ENCODE measurements around the gene ZNF22.
"Not testable (repeated sequence)": the region's sequence is repeated elsewhere in the genome, so short reads cannot be mapped to it uniquely, and the experiment has no call there.

The ZNF22 gene

DNA sequence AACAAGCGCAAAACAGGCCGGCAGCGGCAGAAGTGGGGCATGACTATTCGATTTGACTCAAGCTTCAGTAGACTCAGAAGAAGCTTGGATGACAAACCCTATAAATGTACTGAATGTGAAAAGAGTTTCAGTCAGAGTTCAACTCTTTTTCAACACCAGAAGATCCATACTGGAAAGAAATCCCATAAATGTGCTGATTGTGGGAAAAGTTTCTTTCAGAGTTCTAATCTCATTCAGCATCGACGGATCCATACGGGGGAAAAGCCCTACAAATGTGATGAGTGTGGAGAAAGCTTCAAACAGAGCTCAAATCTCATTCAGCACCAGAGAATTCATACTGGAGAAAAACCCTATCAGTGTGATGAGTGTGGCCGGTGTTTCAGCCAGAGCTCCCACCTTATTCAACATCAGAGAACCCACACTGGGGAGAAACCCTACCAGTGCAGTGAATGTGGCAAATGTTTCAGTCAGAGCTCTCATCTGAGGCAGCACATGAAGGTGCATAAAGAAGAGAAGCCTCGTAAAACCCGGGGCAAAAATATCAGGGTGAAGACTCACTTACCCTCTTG lies 2.8 kb downstream of the ZNF22 start:
- H3K27me3 ChIP-seq (ENCODE audit: insufficient read depth, low read length) = no peaks in the 10 kb centered on the region
- H3K27ac ChIP-seq (ENCODE audit: low read depth, low read length) = no peak overlapping the region
- H3K36me3 ChIP-seq (ENCODE audit: insufficient read depth, low read length) = peaks cover 22% of the 10 kb centered on the region
- peaks cover 27% of the 10 kb centered on the region for H3K4me1 ChIP-seq (ENCODE audit: control insufficient read depth, insufficient read depth, low read length, unreplicated experiment)
- H3K79me2 ChIP-seq (ENCODE audit: control insufficient read depth, insufficient read depth, low read length, unreplicated experiment) = peaks cover 32% of the 10 kb centered on the region
- H2AFZ ChIP-seq (ENCODE audit: low read length, unreplicated experiment) = no peak overlapping the region
- H3K4me3 ChIP-seq (ENCODE audit: low read depth, low read length) = no peak overlapping the region

DNA sequence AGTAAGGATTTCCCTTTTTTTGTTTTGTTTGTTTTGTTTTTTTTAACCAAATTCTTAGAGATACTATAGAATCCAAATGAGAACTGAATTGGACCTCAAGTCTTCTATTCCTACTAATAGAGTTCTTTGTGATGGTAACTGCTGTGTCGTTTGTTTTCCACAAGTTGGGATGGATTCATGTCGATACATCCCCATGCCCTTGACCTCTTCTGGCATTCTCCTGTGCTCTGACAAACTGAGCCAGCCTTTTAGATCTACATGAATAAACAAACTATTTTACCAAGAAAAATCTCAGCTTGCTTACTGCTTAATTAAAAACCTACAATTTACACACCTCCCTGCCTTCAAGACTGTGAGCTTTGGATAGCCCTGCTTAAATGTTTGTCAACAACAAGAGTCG lies 3.9 kb downstream of the ZNF22 start:
- no peaks in the 10 kb centered on the region for H3K27me3 ChIP-seq (ENCODE audit: insufficient read depth, low read length)
- peaks cover 18% of the 10 kb centered on the region for H3K4me1 ChIP-seq (ENCODE audit: control insufficient read depth, insufficient read depth, low read length, unreplicated experiment)
- peaks cover 32% of the 10 kb centered on the region for H3K79me2 ChIP-seq (ENCODE audit: control insufficient read depth, insufficient read depth, low read length, unreplicated experiment)
- no peak overlapping the region for H2AFZ ChIP-seq (ENCODE audit: low read length, unreplicated experiment)
- peaks cover 22% of the 10 kb centered on the region for H3K36me3 ChIP-seq (ENCODE audit: insufficient read depth, low read length)
- no peak overlapping the region for H3K27ac ChIP-seq (ENCODE audit: low read depth, low read length)
- H3K4me3 ChIP-seq (ENCODE audit: low read depth, low read length) = no peak overlapping the region

DNA sequence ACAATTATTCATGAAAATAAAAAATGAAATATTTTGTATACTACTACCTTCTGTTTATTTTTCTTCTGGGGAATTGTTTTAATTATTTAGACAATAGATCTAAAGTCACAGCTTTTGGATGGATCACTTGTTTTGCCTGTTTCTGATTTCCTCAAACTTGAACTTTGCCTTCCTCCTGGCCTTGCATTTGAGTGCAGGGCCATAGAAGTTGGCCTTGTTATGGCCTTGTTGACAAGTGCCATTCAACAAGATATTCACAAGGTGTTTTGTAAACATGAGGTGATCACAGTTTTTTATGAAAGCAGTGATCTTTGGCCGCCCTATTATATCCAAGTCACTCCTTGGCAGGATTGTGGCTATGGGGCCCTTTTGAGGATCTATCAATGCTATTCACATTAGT lies 4.6 kb downstream of the ZNF22 start:
- Histone ChIP-seq H3K4me1 (ENCODE audit: control insufficient read depth, insufficient read depth, low read length, unreplicated experiment) (peaks cover 14% of the 10 kb centered on the region), H3K27ac (ENCODE audit: low read depth, low read length) (no peak overlapping the region), H3K27me3 (ENCODE audit: insufficient read depth, low read length) (no peaks in the 10 kb centered on the region), H3K79me2 (ENCODE audit: control insufficient read depth, insufficient read depth, low read length, unreplicated experiment) (peaks cover 32% of the 10 kb centered on the region), H2AFZ (ENCODE audit: low read length, unreplicated experiment) (no peak overlapping the region), H3K36me3 (ENCODE audit: insufficient read depth, low read length) (peaks cover 22% of the 10 kb centered on the region), H3K4me3 (ENCODE audit: low read depth, low read length) (no peak overlapping the region)

DNA sequence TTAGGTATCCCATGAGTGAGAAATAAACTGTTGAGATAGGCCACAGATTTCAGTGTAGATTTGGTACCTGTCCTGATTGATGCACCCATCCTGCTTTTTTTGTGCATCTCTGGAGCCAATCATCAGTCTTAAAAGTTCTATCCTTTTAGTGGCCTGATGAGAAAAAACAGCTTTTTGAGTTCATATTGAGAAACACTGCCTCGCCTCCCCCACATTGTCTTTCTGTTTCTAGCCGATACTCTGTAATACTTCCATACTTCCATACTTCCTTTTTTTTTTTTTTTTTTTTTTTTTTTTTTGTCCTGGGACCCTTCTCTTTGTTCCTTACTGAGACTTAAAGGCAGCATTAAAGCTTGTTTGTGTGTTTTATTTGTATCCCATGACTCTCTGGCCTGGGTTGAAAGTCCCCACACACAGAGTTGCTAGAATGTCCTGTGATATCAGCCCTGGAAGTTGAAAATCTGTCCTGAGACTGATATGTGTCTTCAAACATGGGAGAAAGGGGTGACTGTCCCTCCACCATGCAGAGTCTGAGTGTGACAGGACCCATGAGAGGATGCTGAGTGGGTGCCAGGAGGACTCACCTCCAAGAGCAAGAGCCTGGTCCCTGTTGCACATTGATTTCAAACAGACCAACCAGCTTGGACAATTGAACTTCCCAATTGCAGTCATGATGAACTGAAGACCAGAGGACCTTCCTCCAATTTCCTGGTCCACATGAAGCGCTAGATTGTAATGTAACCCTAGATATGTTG lies 5.7 kb downstream of the ZNF22 start:
- no peaks in the 10 kb centered on the region for H3K27me3 ChIP-seq (ENCODE audit: insufficient read depth, low read length)
- H3K4me1 ChIP-seq (ENCODE audit: control insufficient read depth, insufficient read depth, low read length, unreplicated experiment) = peaks cover 14% of the 10 kb centered on the region
- H3K79me2 ChIP-seq (ENCODE audit: control insufficient read depth, insufficient read depth, low read length, unreplicated experiment) = peaks cover 30% of the 10 kb centered on the region
- no peak overlapping the region for H3K4me3 ChIP-seq (ENCODE audit: low read depth, low read length)
- H3K27ac ChIP-seq (ENCODE audit: low read depth, low read length) = no peak overlapping the region
- no peak overlapping the region for H2AFZ ChIP-seq (ENCODE audit: low read length, unreplicated experiment)
- peaks cover 22% of the 10 kb centered on the region for H3K36me3 ChIP-seq (ENCODE audit: insufficient read depth, low read length)

DNA sequence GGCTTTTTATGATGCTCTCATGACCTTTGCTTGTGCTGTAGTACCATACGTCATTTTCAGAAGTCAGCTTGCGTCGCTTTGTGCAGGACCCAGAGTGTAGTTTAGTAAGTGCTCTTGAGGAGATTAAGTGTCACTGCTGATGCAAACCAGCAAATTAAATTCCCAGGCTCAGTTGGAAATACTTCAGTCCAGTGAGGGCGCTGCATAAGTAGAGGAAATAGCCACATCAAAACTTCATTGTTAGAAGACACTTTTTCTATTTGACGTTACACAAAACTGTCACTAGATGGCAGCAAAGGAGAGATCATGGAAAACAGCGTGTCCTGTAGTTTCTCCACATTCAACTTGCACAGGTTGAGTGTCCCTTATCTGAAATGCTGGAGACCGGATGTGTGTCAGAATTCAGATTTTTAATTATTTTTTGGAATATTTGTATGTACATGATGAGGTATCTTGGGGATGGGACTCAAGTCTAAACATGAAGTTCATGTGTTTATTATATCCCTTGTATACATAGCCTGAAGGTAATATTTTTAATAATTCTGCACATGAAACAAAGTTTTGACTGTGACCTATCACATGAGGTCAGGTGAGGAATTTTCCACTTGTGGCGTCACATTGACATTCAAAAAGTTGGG lies 7.9 kb downstream of the ZNF22 start:
- no peaks in the 10 kb centered on the region for H3K27me3 ChIP-seq (ENCODE audit: insufficient read depth, low read length)
- H3K79me2 ChIP-seq (ENCODE audit: control insufficient read depth, insufficient read depth, low read length, unreplicated experiment) = peaks cover 8% of the 10 kb centered on the region
- no peak overlapping the region for H3K27ac ChIP-seq (ENCODE audit: low read depth, low read length)
- peaks cover 13% of the 10 kb centered on the region for H3K36me3 ChIP-seq (ENCODE audit: insufficient read depth, low read length)
- peaks cover 6% of the 10 kb centered on the region for H3K4me1 ChIP-seq (ENCODE audit: control insufficient read depth, insufficient read depth, low read length, unreplicated experiment)
- H3K4me3 ChIP-seq (ENCODE audit: low read depth, low read length) = no peak overlapping the region
- no peak overlapping the region for H2AFZ ChIP-seq (ENCODE audit: low read length, unreplicated experiment)

DNA sequence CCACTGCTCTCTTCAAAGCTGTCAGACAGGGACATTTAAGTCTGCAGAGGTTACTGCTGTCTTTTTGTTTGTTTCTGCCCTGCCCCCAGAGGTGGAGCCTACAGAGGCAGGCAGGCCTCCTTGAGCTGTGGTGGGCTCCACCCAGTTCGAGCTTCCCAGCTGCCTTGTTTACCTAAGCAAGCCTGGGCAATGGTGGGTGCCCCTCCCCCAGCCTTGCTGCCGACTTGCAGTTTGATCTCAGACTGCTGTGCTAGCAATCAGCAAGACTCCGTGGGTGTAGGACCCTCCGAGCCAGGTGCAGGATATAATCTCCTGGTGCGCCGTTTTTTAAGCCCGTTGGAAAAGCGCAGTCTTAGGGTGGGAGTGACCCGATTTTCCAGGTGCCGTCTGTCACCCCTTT lies 13.8 kb downstream of the ZNF22 start:
- H3K27ac ChIP-seq (ENCODE audit: low read depth, low read length); H3K4me3 ChIP-seq (ENCODE audit: low read depth, low read length); H3K27me3 ChIP-seq (ENCODE audit: insufficient read depth, low read length); H3K4me1 ChIP-seq (ENCODE audit: control insufficient read depth, insufficient read depth, low read length, unreplicated experiment); H3K36me3 ChIP-seq (ENCODE audit: insufficient read depth, low read length); H3K79me2 ChIP-seq (ENCODE audit: control insufficient read depth, insufficient read depth, low read length, unreplicated experiment); H2AFZ ChIP-seq (ENCODE audit: low read length, unreplicated experiment): not testable (repeated sequence)

DNA sequence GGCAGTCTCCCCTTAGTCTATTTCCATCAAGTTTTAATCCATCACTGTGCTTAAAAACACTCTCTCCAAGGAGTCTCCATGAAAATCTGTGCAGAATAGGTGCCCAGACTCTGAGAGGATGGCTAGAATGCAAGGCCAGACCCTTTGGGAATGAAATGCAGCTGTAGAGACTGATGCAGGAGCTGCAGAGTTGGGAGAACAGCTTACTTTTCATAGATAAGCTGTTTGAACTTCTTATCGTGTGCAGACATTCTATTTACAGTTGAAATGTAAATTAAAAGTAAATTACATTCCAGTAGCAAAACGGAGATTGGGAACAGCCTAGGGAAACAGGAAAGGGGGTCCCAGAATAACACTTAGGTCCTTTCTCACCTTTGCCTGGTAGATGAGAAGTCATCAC lies 14.9 kb downstream of the ZNF22 start:
- no peaks in the 10 kb centered on the region for H3K4me1 ChIP-seq (ENCODE audit: control insufficient read depth, insufficient read depth, low read length, unreplicated experiment)
- H3K36me3 ChIP-seq (ENCODE audit: insufficient read depth, low read length) = no peaks in the 10 kb centered on the region
- H3K4me3 ChIP-seq (ENCODE audit: low read depth, low read length) = no peak overlapping the region
- H3K79me2 ChIP-seq (ENCODE audit: control insufficient read depth, insufficient read depth, low read length, unreplicated experiment) = no peaks in the 10 kb centered on the region
- no peaks in the 10 kb centered on the region for H3K27me3 ChIP-seq (ENCODE audit: insufficient read depth, low read length)
- no peak overlapping the region for H2AFZ ChIP-seq (ENCODE audit: low read length, unreplicated experiment)
- no peak overlapping the region for H3K27ac ChIP-seq (ENCODE audit: low read depth, low read length)

DNA sequence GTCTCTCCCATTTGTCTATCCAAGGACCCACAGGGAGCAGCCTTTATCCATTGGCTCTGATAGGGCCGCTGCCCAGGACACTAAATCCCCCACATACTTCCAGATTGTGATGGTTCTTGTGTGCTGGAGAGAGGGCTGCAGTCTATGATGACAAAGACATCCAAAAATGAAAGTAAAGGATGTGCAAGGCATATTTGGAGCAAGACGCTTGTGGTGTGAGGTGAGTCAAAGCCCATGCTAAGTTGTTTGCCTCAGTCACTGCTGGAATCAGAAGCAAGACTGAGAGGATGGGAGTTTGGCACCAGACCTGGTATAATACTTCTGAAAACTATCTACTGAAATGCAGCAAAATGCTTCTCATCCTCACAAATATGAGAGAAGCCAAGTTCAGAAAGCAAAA lies 22.7 kb downstream of the ZNF22 start:
- H3K4me3 ChIP-seq (ENCODE audit: low read depth, low read length) = no peak overlapping the region
- H3K79me2 ChIP-seq (ENCODE audit: control insufficient read depth, insufficient read depth, low read length, unreplicated experiment) = no peaks in the 10 kb centered on the region
- H3K27ac ChIP-seq (ENCODE audit: low read depth, low read length) = no peak overlapping the region
- no peaks in the 10 kb centered on the region for H3K27me3 ChIP-seq (ENCODE audit: insufficient read depth, low read length)
- H3K36me3 ChIP-seq (ENCODE audit: insufficient read depth, low read length) = no peaks in the 10 kb centered on the region
- H3K4me1 ChIP-seq (ENCODE audit: control insufficient read depth, insufficient read depth, low read length, unreplicated experiment) = no peaks in the 10 kb centered on the region
- no peak overlapping the region for H2AFZ ChIP-seq (ENCODE audit: low read length, unreplicated experiment)

DNA sequence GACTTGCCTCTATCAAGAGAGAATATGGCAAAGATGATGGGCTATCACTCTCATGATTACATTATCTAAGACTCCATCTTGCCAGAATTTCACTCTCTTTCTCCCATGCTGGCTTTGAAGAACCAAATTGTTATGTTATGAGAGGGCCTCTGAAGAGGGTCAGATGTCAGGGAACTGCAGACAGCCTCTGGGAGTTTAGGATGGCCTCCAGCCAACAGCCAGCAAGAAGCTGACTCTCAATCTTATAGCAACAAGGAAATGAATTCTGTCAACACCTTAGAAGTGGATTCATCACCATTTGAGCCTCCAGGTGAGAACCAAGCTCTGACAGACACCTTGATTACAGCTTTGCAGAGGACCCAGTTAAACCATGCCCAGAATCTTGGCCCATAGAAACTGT lies 33.6 kb downstream of the ZNF22 start:
- Histone ChIP-seq H3K4me3 (ENCODE audit: low read depth, low read length) (no peak overlapping the region), H3K36me3 (ENCODE audit: insufficient read depth, low read length) (no peaks in the 10 kb centered on the region), H3K27me3 (ENCODE audit: insufficient read depth, low read length) (no peaks in the 10 kb centered on the region), H2AFZ (ENCODE audit: low read length, unreplicated experiment) (no peak overlapping the region), H3K79me2 (ENCODE audit: control insufficient read depth, insufficient read depth, low read length, unreplicated experiment) (no peaks in the 10 kb centered on the region), H3K4me1 (ENCODE audit: control insufficient read depth, insufficient read depth, low read length, unreplicated experiment) (peaks cover 7% of the 10 kb centered on the region), H3K27ac (ENCODE audit: low read depth, low read length) (no peak overlapping the region)

DNA sequence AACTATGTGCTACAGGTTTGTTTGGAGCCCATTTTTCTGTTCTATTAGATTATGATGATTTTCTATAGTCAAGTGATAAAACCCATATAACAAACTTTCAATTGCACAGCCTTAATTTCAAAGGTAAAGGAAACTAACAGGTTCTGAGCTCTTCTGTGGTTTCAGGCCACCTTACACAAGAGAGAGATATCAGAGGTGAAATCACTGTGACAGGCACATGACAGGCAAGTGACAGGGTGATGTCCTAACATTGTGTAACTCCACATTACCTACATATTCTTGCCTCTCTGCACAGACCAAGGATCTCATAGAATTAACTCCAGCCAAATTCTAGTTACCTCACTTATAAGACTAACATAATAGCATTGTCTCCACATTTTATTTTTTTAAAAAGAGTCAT lies 35.0 kb downstream of the ZNF22 start:
- H3K4me3 ChIP-seq (ENCODE audit: low read depth, low read length) = no peak overlapping the region
- H3K79me2 ChIP-seq (ENCODE audit: control insufficient read depth, insufficient read depth, low read length, unreplicated experiment) = no peaks in the 10 kb centered on the region
- no peak overlapping the region for H3K27ac ChIP-seq (ENCODE audit: low read depth, low read length)

More for the DNA sequence above, 35.0 kb downstream of the ZNF22 start:
- H3K4me1 ChIP-seq (ENCODE audit: control insufficient read depth, insufficient read depth, low read length, unreplicated experiment) = peaks cover 9% of the 10 kb centered on the region
- no peak overlapping the region for H2AFZ ChIP-seq (ENCODE audit: low read length, unreplicated experiment)
- no peaks in the 10 kb centered on the region for H3K36me3 ChIP-seq (ENCODE audit: insufficient read depth, low read length)
- H3K27me3 ChIP-seq (ENCODE audit: insufficient read depth, low read length) = no peaks in the 10 kb centered on the region

All from ACC112 (cell line).